Large intestine (tissue), 3 donors: ENCODE measurements around the gene EGFR. TPM values are rescaled to one million over a fixed set of nuclear protein-coding genes. Genes with fewer than 3 reads are reported as not detected.
A peak's percentile ranks its signal among the peaks of the same experiment; 100 is the strongest.

Source experiments
- DNase-seq, 2 donors: peaks; one replicate each; pipeline versions ENCODE4 v3.0.0 to v3.0.0-alpha.2; 2013
- H3K27ac ChIP-seq: one replicate; pipeline ENCODE4 v1.5.1; 2013; ENCODE audit warnings: low read length
- H3K27me3 ChIP-seq: 2 replicates; pipeline ENCODE4 v1.6.1; 2013; ENCODE audit warnings: low read length; ENCODE audit not compliant: control insufficient read depth, insufficient read depth
- H3K36me3 ChIP-seq: 2 replicates; pipeline ENCODE4 v1.6.1; 2013; ENCODE audit warnings: low read length; ENCODE audit not compliant: control insufficient read depth, insufficient read depth
- H3K4me1 ChIP-seq: one replicate; pipeline ENCODE4 v1.6.1; 2013; ENCODE audit warnings: low read length; ENCODE audit not compliant: control insufficient read depth, insufficient read depth
- H3K4me3 ChIP-seq: one replicate; pipeline ENCODE4 v1.5.1; 2013; ENCODE audit warnings: low read length
- H3K9me3 ChIP-seq: one replicate; pipeline ENCODE4 v1.6.1; 2013; ENCODE audit warnings: mild to moderate bottlenecking, low read depth, low read length, moderate library complexity; ENCODE audit not compliant: control insufficient read depth
- WGBS: methylation state at CpG from one replicate; pipeline ENCODE4 v1.1.5; 2013; ENCODE audit warnings: low lambda C conversion rate; ENCODE audit not compliant: insufficient coverage; 5-methylcytosine and 5-hydroxymethylcytosine counted together
- polyA plus RNA-seq: library from polyadenylated mRNA; unstranded; fragments of 120-200 nt; gene quantifications from one replicate; pipeline ENCODE4 v1.2.1, GENCODE V29; 2013

The EGFR gene
- polyA plus RNA-seq, 1 donor = 22.9 TPM

- no peak for DNase-seq
- H3K9me3 ChIP-seq = peaks cover 3% of the 10 kb centered on the region
- H3K4me1 ChIP-seq = peaks cover 5% of the 10 kb centered on the region
- no peaks in the 10 kb centered on the region for H3K27me3 ChIP-seq
- H3K4me3 ChIP-seq = no peak overlapping the region
- H3K36me3 ChIP-seq = peaks cover 78% of the 10 kb centered on the region
- WGBS = 100% methylated on average over 1 of the region's 13 CpGs
- no peak overlapping the region for H3K27ac ChIP-seq
Measured at GRCh38 chr7:55202150-55202913, 183.5 kb downstream of the EGFR start.

- H3K4me1 ChIP-seq = peaks cover 9% of the 10 kb centered on the region
- WGBS = no CpG with 5 or more reads among the region's 7 CpGs
- H3K27me3 ChIP-seq = no peaks in the 10 kb centered on the region
- H3K4me3 ChIP-seq = no peak overlapping the region
- no peak for DNase-seq
- no peak overlapping the region for H3K27ac ChIP-seq
- peaks cover 78% of the 10 kb centered on the region for H3K36me3 ChIP-seq
- peaks cover 3% of the 10 kb centered on the region for H3K9me3 ChIP-seq
Measured at GRCh38 chr7:55203300-55203699, 184.5 kb downstream of the EGFR start.

GRCh38 chr7:55205124-55205955 is 186.5 kb downstream of the EGFR start:
- Histone ChIP-seq H3K27ac (no peak overlapping the region), H3K36me3 (peaks cover 58% of the 10 kb centered on the region), H3K4me3 (no peak overlapping the region), H3K27me3 (no peaks in the 10 kb centered on the region), H3K4me1 (peaks cover 27% of the 10 kb centered on the region), H3K9me3 (peaks cover 3% of the 10 kb centered on the region)
- 96% methylated on average over 5 of the region's 16 CpGs for WGBS
- no peak for DNase-seq

- Histone ChIP-seq H3K27me3 (no peaks in the 10 kb centered on the region), H3K36me3 (peaks cover 49% of the 10 kb centered on the region), H3K27ac (peak overlapping the region; percentile 91), H3K4me1 (peaks cover 34% of the 10 kb centered on the region), H3K4me3 (no peak overlapping the region), H3K9me3 (peaks cover 3% of the 10 kb centered on the region)
- no CpG with 5 or more reads among the region's 9 CpGs for WGBS
- no peak for DNase-seq
Measured at GRCh38 chr7:55206235-55207029, 187.6 kb downstream of the EGFR start.

- H3K27me3 ChIP-seq = no peaks in the 10 kb centered on the region
- H3K27ac ChIP-seq = peak overlapping the region; percentile 91
- peaks cover 38% of the 10 kb centered on the region for H3K36me3 ChIP-seq
- H3K4me1 ChIP-seq = peaks cover 34% of the 10 kb centered on the region
- H3K4me3 ChIP-seq = no peak overlapping the region
- DNase-seq = peak; percentile 74 to 79
- H3K9me3 ChIP-seq = peaks cover 3% of the 10 kb centered on the region
- WGBS = 100% methylated on average over 1 of the region's 4 CpGs
Measured at GRCh38 chr7:55207436-55208125, 188.8 kb downstream of the EGFR start.

- Histone ChIP-seq H3K27me3 (no peaks in the 10 kb centered on the region), H3K4me3 (no peak overlapping the region), H3K9me3 (no peaks in the 10 kb centered on the region), H3K36me3 (peaks cover 24% of the 10 kb centered on the region), H3K4me1 (peaks cover 34% of the 10 kb centered on the region), H3K27ac (peak overlapping the region; percentile 91)
- DNase-seq = peak; percentile 74 to 88
- 27% methylated on average over 1 of the region's 4 CpGs for WGBS
Measured at GRCh38 chr7:55209366-55209765, 190.5 kb downstream of the EGFR start.

- no peak for DNase-seq
Measured at GRCh38 chr7:55210176-55210575, 191.4 kb downstream of the EGFR start.

GRCh38 chr7:55210716-55211115 is 191.9 kb downstream of the EGFR start:
- H3K4me1 ChIP-seq = peaks cover 34% of the 10 kb centered on the region
- peaks cover 12% of the 10 kb centered on the region for H3K36me3 ChIP-seq
- no peaks in the 10 kb centered on the region for H3K27me3 ChIP-seq
- peak in 1 of 2 donors; percentile 12 for DNase-seq
- H3K27ac ChIP-seq = peak overlapping the region; percentile 91
- no peak overlapping the region for H3K4me3 ChIP-seq
- WGBS = no CpG with 5 or more reads among the region's 1 CpG
- no peaks in the 10 kb centered on the region for H3K9me3 ChIP-seq

More at GRCh38 chr7:55210176-55210575, 191.4 kb downstream of the EGFR start:
- no peaks in the 10 kb centered on the region for H3K9me3 ChIP-seq
- H3K4me3 ChIP-seq = no peak overlapping the region
- H3K4me1 ChIP-seq = peaks cover 34% of the 10 kb centered on the region
- 100% methylated on average over 1 of the region's 4 CpGs for WGBS
- H3K27ac ChIP-seq = peak overlapping the region; percentile 91
- peaks cover 17% of the 10 kb centered on the region for H3K36me3 ChIP-seq
- H3K27me3 ChIP-seq = no peaks in the 10 kb centered on the region

- Histone ChIP-seq H3K36me3 (peaks cover 2% of the 10 kb centered on the region), H3K9me3 (no peaks in the 10 kb centered on the region), H3K27me3 (no peaks in the 10 kb centered on the region), H3K27ac (no peak overlapping the region), H3K4me1 (peaks cover 31% of the 10 kb centered on the region), H3K4me3 (no peak overlapping the region)
- no CpG with 5 or more reads among the region's 4 CpGs for WGBS
- no peak for DNase-seq
Measured at GRCh38 chr7:55211726-55212125, 192.9 kb downstream of the EGFR start.
